Measurements from ENCODE around the gene PRKCA.
"Not testable (repeated sequence)": the region's sequence is repeated elsewhere in the genome, so short reads cannot be mapped to it uniquely, and the experiment has no call there.

PRKCA gene

DNA sequence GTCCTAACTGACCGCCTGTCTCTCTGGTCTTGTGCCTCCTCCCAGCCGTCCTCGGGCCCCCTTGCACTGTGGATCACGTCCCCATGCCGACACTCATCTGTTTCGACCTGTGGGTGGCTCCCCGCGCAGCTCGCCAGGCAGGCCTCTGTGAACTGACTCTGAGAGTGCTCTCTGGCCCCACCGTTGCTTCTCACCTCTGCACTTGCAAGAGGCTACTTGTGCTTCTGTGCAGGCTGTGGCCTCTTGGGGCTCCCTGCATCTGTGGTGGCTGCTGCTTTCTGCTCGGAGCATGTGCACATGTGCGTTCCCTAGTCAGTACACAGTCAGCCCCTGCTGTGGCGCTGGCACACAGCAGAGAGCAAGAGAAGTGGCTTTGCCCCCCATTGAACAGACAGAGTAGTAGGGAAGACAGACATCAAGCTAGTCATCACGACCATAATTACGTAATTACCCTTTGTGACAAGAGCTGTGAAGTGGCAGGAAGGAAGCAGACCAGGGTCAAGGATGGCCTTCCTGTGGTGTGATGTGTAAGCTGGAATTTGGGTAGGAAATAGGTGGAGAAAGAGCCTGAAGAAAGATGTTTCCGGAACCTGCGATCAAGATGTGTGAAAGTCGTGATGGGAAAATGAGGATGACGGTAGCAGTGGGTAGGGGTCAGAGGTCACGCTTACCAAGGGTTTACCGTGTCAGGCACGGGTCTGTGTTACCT lies 276.5 kb downstream of the PRKCA start:
- no peak for DNase-seq (ENCODE audit: low read depth)

DNA sequence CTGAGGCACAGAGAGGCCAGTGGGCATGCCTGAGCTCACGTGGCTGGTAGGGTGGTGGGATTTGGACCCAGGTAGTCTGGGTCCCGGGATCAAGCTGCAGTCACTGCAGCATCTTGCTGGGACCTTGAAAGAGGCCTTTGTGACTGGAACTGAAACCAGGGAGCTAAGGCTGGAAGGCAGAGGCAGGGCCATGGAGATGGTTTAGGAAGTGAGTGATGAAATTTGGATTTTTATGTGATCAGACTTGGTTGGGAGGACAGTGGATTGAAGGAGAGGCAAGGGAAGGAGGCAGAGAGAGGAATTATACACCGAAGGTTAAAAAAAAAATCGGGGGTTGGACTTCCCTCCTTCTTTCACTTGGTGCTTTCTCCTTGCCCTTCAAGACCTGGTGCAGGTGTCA lies 277.1 kb downstream of the PRKCA start:
- DNase-seq (ENCODE audit: low read depth): no peak

DNA sequence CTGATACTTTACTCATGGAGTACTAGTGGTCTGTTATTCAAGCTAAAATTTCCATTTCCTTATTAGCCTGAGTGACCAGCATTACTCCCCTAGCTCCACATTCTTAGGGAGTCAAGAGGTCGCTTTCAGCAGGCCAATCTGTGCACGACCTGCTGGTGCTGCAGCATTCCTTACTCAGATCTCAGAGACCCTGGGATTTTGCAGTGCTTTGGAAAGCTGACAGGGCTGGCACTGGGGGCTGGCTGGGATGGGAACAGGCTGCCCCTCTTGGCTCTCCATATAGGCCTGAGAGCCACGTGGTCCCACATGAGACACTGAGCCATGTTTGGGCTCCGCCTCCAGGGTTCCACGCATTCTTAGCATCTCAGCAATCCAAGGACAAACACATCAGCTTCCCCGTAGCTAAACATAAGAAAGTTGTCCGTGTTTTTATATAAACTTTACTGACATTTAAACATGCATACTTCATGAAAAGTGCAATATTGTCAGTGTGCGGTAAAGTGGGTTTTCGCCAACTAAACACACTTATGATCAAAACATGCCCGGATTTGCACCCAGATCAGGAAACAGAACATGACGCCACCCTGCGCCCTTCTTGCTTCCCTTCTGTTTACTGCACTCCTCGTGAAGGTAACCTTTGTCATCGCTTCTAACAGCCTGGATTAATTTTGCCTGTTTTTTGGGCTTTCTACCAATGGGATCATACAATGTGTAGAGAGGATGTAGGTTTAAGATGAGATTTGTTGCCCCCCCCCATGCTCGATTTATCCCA lies 278.0 kb downstream of the PRKCA start:
- DNase-seq (ENCODE audit: low read depth): no peak

DNA sequence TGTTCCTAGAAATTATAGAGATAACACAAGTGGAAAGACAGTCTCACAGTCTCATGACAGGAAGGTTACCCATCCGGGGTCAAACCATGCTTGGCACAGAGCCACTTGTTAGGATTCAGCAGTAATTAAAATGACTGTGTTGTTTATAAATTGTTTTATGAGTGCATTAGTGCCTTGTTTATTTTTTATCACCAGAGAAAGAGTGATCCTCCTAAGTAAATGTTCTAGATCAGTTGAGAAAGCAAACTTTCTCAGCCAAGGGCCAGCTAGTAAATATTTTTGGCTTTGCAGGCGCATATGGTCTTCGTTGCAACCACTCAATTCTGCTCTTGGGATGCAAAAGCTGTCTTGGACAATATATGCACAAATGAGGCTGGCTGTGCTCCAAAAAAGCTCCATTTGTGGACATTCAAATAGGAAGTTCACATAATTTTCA lies 278.6 kb downstream of the PRKCA start:
- DNase-seq (ENCODE audit: low read depth): peak; percentile 58

DNA sequence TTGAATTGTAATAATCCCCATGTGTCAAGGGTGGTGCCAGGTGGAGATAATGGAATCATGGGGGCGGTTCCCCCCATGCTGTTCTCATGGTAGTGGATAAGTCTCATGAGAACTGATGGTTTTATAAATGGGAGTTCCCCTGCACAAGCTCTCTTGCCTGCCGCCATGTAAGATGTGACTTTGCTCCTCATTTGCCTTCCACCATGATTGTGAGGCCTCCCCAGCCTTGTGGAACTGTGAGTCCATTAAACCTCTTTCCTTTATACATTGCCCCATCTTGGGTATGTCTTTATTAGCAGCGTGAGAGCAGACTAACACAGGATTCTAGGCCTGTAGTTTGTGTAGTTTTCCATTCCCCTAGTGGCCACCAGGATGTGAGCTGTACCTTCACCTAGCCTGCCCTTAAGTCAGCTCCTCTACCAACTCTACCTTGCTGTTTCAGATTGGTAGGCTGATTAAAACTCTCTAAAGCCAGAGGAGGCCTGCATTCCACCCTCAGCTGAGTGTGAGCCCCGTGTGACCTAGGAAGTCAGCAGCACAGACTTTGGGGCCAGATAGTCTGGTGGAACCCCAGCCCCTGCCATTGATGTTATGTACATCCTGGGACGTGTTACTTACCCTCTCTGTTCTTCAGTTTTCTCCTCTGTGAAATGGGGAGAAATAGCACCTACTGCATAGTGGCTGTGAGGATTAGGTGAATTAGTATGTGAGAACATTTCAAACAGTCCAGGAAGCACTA lies 280.1 kb downstream of the PRKCA start:
- DNase-seq (ENCODE audit: low read depth): no peak

DNA sequence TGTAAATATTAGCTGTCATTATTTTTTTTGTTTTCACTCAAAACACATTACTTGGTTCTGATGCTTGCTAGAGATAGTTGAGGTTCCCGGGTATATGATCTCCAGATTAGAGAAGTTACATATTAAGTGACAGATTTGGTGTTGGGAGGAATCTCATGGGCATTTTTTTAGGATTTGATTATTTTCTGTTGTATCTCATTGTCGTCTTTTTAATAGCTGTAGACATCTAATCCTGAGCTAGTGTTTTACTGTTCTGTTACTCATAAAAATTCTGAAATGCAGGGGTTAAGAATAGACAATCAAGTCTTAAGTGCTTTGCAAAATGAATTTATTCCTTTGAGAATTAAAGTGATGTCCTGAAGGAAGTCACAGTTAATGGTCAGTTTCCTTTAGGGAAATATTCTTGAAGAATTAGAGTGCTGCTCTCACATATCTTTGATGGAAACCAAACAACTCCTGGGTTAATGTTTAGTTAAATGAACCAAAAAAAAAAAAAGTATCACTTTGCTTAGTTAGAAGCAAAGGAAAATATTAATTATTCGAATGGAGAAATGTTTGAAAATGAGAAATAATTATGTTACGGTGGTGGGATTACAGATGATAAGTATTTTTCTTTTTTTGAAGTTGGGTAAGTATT lies 280.8 kb downstream of the PRKCA start:
- no peak for DNase-seq (ENCODE audit: low read depth)

DNA sequence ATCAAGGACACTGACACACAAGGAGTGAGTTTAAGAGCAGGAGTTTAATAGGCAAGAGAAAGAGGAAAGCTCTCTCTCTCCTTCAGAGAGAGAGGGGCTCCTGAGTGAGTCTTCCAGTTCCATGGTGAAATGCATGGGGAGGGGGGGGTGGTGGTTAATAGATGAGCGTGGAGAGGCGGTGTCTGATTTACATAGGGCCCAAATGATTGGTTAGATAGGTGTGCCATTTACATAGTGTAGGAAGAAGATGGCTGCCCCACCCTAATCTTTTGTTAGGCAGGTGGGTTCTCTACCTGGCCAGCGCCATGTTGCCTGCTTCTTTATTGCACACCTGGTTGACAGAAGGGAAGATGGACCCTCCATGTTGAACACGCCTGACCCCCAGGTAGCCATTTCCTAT lies 282.5 kb downstream of the PRKCA start:
- no peak for DNase-seq (ENCODE audit: low read depth)

DNA sequence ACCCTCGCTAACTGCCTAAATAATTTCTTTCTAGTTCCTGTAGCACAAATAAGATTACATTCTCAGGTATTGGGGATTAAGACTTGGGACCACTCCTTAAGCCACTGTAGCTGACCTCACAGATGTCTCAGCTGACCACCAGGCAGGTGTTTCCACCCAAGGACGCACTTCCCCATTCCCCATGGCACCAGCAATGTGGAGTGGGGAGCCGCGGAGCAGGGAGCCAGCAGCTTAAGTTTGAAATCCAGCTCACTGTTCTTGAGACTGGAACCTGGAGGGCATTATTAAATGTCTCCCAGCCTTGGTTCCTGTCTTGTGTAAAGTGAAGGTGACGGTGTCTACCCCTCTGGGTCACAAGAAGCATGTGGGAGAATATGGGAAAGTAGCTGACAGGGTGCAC lies 283.1 kb downstream of the PRKCA start:
- no peak for DNase-seq (ENCODE audit: low read depth)

DNA sequence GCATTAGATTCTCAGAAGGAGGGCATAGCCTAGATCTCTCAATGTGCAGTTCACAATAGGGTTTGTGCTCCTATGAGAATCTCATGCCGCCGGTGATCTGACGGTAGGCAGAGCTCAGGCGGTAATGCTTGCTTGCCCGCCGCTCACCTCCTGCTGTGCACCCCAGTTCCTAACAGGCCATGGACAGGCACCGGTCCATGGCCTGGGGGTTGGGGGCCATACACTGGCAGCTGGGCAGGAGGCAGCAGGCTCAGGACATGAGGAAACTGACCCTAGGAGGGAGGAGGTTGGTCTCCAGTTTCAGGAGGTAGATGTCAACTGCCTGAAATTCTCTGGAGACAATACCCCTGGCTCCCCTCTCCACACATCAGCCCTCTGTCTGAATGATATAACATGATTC lies 287.5 kb downstream of the PRKCA start:
- DNase-seq (ENCODE audit: low read depth): no peak

DNA sequence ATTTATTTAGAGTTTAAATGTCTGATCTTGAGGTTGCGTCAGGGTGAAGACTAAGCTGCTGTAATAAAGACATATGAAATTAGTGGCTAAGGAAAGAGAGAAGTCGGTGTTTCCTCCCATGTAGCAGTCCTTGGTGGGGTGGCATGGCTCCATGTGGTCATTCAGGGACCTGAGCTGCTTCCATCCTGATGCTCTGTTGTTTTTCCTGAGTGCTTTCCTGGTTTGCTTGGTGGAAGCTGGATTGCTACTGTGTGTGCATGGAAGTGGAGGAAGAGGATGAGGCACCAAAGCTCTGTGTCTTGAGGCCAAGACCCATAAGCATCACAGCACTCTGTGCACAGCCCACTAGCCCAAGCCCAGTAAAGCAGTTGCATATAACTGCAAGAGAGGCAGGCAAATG lies 290.7 kb downstream of the PRKCA start:
- DNase-seq (ENCODE audit: low read depth): no peak

DNA sequence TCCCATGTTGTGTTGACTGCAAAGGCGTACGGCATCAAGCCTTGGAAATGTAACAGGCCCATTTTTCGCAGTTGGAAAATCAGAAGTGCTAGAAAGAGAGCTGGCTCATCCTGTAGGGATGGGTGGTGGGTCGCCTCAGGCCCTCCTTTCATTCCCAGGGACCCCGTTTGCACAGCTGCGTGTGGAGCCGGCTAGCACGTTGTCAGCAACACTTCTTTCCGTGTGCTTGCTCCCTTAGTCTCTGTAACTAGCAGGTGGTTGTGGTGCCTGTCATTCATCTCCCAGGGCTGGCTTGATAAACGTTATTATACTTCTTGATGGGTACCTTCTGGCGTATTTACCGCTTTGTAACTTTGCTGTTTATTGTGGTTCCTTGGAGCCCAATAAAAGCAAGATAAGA lies 293.5 kb downstream of the PRKCA start:
- DNase-seq (ENCODE audit: low read depth): no peak

DNA sequence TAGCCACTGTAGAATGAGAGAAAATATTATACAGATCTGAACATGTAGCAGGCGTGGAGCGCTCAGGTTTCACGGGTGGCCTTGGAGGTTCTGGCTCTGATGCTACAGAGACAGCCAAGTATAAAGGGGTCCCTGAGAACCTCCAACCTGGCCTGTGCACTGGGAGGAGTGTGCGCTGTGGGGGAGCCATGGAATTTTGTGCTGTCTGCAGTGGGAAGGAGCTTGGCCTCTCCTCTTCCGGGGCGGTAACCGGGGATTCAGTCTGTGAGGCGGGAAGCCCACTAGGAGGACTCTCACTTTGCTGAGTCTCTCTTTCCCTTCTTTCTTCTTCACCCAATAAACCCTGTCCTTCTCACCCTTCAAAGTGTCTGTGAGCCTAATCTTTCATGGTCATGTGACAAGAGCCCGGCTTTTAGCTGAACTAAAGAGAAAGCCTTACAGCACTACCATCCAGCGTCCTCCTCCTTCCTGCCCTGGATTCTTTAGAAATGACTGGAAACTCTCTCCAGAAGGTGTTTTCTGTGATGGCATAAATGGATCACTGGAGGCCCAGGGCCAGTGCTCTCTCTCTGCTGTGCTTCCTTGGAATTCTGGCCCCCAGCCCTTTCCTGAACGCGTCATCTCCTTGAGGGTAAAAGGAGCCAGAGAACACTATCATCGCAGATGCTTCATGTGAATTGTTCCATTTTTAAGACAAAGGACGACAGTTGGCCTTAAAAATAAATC lies 300.4 kb downstream of the PRKCA start:
- no peak for DNase-seq (ENCODE audit: low read depth)

DNA sequence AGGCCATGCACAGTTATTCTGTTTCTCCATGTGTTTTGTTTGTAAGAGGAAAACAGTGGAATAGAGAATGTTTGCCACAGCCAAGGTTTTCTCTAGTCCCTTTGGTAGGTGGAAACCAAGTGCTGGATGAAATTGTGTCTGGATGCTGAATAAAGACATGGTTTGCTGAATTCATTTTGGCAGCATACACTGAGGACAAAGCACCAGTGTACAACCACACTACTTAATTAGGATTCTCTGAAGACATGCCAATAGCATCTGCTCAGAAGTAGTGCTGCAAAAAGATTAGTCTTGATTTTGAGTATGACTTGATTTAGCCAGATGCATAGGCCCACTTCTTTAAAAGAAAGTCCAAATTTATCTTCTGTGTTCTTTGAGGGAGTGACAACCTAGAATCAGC lies 302.0 kb downstream of the PRKCA start:
- no peak for DNase-seq (ENCODE audit: low read depth)

DNA sequence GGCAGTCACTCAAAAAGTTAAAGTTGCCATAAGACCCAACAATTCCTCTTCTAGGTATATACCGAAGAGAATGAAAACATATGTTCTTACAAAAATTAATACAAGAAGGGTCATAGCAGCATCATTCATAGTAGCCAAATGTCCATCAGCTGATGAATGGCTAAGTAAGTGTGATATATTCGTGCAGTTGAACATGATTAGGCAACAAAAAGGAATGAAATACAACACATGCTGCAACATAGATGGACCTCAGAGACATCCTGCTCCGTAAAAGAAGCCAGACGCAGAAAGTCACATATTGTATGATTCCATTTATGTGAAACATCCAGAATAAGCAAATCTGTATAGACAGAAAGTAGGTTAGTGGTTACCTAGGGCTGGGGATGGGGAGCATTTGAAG lies 303.1 kb downstream of the PRKCA start:
- no peak for DNase-seq (ENCODE audit: low read depth)

DNA sequence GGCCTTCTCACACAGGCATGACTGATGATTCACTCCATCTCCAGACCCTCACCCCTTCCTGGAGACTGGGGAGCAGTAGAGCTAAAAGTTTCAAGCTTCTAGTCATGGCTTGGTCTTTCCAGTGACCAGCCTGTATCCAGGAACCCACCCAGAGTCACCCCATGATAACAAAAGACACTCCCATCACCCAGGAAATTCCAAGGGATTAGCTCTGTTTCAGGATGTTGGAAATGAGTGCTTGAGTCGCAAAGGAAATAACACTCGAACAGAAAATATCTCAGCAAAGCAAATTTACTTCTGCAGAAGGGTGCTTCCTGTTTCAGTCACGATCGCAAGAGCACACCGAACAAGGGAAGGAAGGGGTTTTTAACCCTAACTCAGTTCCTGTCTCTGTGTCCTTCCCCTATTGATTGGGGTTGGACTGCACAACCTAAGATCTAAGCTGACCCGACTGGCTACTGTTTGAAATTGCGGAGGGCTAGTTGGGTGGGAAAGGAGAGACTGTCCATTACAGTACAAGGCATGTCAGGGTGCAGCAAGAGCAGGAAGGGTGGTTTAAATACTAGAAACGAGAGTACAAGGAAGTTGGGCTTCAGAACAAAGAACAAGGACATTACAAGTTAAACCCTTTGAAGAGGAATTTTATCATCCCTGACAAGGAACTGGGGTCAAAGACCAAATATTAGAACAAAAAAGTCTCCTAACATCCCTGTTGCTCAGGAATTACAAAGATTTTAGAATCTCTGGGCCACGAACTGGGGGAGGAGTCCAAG lies 308.1 kb downstream of the PRKCA start:
- DNase-seq (ENCODE audit: low read depth): no peak

DNA sequence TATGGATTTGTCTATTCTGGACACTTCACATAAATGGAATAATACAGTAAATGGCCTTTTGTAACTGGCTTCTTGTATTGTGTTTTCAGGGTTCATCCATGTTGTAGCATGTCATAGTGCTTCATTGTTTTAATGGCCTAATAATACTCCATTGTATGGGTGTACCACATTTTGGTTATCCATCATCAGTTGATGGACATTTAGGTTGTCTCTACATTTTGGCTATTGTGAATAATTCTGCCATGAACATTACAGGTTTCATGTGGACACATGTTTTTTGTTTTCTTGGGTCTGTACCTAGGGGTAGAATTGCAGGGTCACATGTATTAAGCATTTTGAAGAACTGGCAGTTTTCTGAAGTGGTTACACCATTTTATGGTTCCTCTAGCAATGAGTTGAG lies 309.0 kb downstream of the PRKCA start:
- no peak for DNase-seq (ENCODE audit: low read depth)

DNA sequence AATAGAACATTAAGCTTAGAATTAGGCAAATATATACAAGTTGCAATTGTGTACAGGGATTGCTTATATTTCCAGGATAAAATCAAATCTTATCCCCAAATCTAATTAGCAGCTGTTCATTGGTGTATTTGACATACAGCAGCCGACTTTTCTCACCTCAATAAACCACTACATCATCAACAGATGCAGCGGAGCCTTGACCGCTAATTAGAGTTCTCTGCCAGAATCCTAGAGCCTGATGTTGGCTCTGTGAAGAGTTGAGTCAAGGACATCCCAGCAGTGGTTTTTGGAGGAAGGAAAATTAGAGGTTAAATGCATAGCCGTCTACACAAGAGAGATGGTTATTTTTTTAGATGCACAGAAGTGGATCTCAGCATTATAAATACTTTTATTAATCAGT lies 310.6 kb downstream of the PRKCA start:
- DNase-seq (ENCODE audit: low read depth): no peak

DNA sequence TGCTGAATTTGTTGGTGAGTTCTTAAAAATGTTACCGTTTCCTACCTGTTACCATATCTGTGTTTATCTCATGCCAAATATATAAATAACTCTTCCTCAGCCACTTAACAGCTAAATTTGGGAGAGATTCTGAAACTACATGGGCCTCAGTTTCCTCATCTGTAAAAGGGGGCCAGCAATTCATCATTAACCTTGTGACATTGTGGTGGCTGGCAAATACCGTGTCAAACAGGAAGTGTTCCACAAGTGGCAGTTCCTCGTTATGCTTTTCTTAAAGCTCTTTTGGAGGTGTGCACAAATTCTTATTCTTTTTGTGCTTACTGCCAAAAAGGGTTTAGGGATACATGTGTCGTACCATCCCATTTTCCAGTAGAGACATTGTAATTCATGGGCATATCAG lies 312.1 kb downstream of the PRKCA start:
- no peak for DNase-seq (ENCODE audit: low read depth)

DNA sequence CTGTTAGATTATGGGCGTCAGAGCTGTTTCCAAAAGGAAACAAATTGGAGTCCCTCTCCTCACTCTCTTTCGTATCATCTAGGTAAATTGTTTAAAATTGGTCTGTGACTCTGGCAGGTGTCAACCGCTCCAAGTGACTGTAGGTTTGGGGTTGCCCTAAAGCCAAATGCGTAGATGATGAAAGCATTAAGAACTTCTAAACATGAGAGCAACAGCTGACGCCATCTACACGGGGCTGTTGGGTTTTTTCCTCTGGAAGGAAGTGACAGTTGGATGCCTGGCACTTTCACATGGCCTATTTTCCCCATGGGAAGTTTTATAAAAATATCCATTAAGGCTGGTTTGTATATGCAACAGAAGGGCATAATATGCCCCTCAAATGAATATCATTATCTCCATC lies 316.8 kb downstream of the PRKCA start:
- DNase-seq (ENCODE audit: low read depth): no peak

DNA sequence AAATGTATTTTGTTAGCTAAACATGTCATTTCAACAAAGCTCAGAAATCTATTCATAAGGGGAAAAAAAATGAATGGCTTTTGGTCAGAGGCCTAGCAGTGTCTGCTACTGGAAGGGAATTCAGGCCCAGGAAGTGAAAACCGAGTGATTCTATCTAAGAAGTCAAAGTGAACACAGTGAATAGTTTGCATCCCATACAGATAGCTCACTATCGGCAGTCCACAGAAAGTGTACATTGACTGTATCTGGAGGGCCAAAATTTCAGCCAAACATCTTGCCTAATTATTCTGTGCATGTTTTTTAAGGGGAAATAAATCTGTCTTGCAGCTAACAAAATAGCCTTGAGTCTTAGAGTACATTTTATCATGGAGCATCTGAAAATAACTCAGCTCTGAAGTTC lies 318.1 kb downstream of the PRKCA start:
- no peak for DNase-seq (ENCODE audit: low read depth)

DNA sequence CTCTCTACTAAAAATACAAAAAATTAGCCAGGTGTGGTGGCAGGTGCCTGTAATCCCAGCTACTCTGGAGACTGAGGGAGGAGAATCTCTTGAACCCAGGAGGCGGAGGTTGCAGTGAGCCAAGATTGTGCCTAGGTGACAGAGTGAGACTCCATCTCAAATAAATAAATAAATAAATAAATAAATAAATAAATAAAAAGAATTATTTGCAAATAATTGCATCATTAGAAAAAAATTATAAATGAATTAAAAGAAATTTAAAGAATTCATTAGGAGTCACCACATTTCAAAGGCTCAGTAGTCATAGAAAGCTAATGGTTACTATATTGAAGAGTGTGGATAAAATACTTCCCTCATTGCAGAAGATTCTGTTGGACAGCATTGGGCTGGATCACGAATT lies 322.2 kb downstream of the PRKCA start:
- not testable (repeated sequence) for DNase-seq (ENCODE audit: low read depth)

Measured in GM04504 (cell line).